Stimulated activated CD4-positive, alpha-beta T cell treated with anti-CD3 and anti-CD28 coated beads, Interleukin-15, amount 100 ng/mL, for 24 hours (primary cell): ENCODE measurements around the gene RELCH.

Source experiments
- DNase-seq: peaks from one replicate; pipeline ENCODE4 v3.0.0-alpha.2; 2020

Gene RELCH

DNA sequence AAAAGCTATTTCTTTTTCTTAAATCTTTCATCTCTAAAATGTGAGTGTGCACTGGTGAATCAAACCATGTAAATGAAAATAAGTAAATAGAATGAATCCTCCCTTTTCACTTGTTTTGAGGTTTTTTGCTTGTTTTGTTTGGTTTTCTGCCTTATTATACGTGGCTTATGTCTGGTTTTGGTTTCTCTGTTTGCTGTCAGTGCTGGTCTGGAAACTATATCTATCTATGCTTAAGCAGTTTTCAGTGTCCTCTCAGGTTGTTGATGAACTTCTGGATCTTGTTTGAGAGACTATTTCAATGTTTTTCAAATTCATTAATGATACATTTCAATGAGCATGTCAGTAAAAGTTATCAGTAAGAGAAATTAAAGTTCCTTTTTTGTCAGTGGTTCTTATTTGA is 90.0 kb downstream of the RELCH start:
- no peak for DNase-seq

- DNase-seq = no peak
Measured at GRCh38 chr18:62279561-62279960, 92.5 kb downstream of the RELCH start.

DNA sequence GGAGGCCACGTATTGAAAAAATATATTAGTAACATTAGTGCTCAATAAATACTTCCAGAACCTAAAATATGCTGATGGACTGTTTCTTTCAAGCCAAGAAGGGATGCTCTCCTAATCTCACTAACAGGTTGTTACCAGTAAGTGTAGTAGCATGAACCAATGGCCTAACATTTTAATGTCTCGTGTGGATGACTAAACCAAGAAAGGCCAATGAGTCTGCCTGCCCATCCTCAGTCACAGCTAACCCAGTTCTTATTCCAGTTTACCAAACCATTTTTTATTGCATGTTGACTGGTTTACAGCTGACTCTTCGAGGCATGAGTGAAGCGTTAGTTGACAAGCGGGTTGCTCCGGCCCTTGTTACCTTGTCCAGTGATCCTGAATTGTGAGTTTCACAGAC is 93.0 kb downstream of the RELCH start:
- DNase-seq = no peak

- no peak for DNase-seq
Measured at GRCh38 chr18:62280786-62281185, 93.7 kb downstream of the RELCH start.

DNA sequence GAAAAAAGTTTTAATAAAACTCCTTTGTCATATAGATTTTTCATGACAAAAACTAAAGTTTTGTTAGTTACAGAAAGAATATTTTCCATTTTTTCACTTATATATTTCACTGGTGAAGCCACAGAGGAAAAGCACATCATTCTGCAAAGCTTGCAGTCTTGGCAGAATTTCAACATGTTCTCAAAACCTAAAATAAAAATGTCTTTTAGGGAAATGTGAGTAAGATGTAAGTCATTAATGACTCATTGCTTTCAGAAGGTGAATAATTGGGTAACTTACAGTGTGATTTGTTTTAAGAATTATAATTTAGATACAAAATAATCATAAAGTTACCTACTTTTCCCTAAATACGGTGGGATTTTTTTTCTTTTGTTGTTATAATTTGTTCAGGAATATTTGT is 94.6 kb downstream of the RELCH start:
- DNase-seq = no peak

DNA sequence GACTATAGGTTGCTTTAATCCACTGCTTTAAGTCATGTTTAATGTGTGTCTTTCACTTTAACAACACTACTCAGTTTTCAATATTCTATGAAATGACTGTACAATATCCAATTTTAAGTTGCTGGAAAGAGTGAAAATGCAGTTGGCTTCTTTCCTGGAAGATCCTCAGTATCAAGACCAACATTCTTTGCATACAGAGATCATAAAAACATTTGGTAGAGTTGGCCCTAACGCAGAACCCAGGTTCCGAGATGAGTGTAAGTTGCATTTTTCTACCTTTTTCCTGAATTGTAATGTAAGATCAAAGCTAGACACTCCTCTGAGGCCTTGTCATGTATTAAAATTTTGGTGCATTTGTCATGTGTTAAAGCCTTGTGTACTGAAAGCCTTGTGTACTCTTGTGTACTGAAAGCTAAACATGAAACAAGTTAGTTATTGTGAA is 95.2 kb downstream of the RELCH start:
- DNase-seq = no peak

- DNase-seq = no peak
Measured at GRCh38 chr18:62284637-62285036, 97.6 kb downstream of the RELCH start.

DNA sequence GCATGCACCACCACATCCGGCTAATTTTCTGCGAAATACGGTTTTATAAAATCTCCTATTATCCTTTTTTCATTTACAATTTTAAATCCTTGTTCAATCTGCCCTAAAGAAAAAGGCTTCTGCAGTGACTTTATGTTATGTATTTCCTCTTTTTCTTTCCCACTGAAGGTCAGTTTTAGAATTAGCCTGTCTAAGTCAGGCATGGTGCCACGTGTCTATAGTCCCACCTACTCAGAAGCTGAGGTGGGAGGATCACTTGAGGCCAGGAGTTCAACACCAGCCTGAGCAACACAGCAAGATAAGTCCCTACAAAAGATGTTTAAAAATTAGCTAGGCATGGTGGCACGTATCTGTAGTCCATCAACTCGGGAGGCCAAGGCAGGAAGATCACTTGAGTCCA is 98.2 kb downstream of the RELCH start:
- no peak for DNase-seq

GRCh38 chr18:62287781-62288664 is 101.0 kb downstream of the RELCH start:
- DNase-seq = no peak

DNA sequence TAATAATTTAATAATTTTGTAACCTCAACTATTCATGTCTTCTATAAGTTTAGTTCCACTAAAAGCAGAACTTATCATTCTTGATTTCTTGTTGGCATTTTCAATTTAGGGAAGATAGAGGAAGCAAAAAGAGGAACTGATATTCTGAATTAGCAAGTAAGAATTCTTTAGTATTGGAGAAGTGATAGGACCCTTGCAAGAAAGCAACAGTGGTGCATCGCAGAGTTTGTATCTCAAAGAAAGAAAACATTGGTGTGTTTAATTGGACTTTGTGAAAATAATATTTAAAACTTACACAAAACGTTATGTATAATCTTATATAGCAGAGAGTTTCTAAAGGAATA is 101.6 kb downstream of the RELCH start:
- DNase-seq = no peak

- no peak for DNase-seq
Measured at GRCh38 chr18:62289047-62289446, 102.0 kb downstream of the RELCH start.

DNA sequence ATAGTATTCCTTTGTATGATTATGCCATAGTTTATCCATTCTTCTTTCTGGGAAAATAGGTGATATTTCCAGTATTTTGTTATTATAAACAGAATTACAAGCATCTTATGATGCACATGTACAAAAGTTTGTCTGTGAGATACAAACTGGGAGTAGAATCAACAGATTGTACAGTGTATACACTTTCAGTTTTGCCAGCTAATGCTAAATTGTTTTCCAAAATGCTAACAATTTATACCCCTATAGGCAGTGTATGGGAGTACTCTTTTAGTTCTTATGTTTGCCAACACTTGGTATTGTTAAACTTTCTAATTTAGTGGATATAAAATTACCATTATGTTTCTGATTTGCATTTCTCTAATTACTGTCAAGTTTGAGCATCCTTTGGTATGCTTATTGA is 107.0 kb downstream of the RELCH start:
- no peak for DNase-seq

DNA sequence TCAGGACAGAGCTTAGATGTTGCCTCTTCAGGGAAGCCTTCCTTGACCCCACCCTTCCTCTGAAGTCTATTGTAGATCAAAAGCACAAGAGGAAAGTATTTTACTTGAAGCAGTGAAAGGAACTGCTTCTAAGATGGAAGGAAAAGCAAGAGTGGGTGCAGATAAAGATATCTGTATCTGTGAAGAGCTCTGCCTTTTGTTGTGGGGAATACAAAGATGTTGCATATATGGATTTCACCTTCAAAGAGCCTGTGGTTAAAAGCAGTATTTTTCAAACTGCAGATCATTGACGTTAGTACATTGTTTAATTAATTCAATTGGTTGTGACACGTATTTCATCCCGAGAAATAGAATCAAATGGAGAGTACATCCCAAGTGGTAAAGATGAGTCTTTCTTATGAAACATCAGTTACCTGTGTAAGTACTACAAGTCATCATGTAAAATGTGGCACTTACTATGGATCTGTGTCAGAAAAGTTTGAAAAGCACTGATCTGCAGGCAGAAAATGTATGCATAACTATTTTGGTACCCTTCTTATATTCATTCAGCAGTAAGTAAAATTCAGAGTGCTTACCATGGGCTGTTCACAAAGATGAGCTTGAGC is 113.4 kb downstream of the RELCH start:
- DNase-seq = no peak

DNA sequence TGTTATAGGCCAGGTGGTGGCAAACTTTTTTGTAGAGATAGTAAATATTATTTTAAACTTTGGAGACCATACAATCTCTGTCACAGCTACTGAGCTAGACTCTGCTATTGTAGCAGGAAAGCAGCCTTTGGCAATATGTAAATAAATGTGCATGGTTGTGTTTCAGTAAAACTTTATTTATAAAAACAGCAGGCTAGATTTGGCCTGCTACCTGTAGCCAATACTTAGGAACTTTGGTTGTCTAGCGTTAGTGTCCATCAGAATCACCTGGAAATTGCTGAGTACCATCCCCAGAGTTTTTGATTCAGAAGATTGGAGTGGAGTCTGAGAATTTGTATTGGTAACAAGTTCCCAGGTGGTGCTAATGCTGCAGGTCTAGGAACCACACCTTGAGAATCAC is 114.3 kb downstream of the RELCH start:
- no peak for DNase-seq

DNA sequence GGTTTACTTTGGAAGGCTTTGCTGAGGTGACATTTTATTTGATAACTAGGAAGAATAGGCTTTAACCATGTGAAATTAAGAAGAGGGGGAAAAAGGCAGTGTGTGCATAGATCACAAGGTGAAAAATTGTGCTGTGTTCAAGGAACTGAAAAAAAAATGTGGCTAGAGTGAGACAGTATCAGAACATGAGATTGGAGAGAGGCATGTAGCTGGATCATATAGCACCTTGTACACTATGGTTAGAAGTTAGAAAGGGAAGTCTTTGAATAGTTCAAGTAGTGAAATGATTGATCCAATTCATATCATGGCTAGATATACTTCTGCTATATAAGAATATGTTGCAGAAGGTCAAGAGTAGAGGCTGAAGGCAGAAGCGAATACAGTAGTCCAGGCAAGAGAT is 125.8 kb downstream of the RELCH start:
- DNase-seq = no peak

DNA sequence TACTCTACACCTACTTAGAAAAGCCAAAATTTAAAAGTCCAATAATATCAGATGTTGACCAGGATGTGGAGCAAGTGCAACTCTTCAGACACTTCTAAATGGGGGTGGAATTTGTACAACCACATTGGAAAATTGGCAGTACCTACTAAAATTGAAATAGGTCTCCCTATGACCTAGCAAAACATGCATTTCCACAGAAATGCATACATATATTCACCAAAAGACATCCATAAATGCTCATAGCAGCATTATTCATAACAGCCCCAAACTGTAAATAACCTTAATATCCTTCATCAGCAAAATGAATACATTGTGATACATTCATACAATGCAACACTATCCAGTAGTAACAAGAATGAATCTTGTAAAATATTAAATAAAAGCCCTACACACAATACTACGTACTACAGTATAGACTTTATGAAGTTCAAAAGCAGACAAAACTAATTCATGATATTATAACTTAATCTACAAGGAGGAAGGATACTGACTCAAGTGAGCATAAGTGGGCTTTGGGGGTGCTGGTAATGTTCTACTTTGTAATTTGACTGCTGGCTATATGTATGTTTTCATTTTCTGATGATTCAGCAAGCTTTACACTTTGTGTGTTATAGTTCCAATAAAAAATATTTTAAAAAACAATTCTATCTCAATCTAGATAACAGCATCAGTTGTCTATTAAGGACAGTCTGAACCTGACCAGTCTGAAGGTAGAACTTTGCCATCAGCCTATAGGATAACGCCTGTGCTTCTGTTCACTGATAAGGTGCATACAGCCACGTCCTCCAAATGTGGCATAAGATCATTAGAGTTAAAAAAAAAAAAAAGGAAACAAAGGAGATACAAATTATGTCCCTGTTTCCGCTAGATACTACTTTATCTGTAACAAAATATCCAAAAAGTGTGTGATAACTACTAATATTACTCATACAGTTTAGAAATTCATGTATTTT is 131.4 kb downstream of the RELCH start:
- DNase-seq = no peak

GRCh38 chr18:62321201-62321600 is 134.1 kb downstream of the RELCH start:
- DNase-seq = no peak

DNA sequence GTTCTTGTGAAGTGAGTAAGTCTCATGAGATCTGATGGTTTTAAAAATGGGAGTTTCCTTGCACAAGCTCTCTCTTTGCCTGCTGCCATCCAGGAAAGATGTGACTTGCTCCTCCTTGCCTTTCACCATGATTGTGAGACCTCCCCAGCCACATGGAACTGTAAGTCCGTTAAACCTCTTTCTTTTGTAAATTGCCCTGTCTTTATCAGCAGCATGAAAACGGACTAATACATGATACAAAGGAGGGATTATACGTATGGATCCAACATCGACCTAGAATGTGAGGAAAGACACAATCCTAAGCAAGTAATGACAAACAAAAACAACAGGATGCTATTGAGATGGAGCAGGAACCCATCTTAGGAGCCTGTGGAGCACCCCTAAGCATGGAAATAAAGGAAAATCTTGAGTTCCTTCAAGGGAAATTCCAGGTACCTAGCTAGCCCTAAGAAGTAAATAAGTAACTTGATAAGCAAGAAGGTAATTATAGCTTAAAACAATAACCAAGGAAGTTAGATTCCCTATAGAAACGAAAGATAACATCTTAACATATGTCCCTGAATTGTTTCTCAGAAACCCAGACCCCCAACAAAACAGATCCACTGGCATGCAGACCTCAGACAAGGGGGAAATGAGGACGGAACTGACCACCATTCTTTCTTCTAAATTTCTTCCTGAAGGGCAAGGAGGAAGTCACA is 136.6 kb downstream of the RELCH start:
- DNase-seq = no peak

- no peak for DNase-seq
Measured at GRCh38 chr18:62324181-62324828, 137.2 kb downstream of the RELCH start.

DNA sequence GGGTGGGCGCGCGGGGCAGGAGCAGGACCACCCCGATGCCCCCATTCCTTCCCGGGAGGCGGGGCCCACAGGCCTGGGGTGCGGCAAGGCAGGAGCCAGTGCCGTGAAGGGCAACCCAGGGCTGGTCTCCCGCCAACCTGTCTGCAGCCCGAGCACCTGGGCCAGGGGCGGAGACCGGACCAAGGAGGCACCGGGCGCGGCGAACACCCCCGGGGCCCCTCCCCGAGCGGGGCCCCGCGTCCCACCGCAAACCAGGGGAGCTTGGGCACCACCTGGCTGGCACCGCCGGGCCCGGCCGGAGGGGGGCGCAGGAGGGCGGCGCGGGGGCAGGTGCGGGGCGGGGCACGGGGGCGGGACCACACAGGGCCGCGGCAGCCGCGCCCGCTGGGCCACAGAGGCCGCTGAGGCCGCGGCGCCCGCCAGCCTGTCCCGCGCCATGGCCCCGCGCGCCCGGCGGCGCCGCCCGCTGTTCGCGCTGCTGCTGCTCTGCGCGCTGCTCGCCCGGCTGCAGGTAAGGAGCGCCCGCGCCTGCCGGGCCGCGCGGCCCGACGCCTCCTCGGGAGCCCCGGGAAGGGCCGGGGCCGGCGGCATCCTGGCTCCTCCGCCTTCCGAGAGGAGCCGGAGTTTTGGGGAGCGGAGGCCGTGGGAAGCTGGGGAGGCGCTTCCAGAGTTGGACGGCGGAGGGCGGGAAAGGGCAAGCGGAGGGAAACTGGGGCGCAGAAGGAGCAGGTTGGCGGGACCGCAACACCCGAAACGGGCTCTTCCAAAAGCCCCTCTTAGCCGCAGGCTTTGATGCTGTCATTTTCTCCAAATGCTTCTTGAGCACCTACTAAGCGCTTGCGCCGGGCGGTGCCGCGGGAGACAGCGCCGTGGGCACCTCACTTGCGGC is 138.1 kb downstream of the RELCH start, which contains the start of gene TNFRSF11A:
Gene TNFRSF11A, plus strand, starts transcription at position 394 of the 889 bp plus-strand sequence. Its CDS starts 43 bp downstream, at position 437.
- peak; percentile 73 for DNase-seq
